Measurements from ENCODE around the gene IHH.

DNA sequence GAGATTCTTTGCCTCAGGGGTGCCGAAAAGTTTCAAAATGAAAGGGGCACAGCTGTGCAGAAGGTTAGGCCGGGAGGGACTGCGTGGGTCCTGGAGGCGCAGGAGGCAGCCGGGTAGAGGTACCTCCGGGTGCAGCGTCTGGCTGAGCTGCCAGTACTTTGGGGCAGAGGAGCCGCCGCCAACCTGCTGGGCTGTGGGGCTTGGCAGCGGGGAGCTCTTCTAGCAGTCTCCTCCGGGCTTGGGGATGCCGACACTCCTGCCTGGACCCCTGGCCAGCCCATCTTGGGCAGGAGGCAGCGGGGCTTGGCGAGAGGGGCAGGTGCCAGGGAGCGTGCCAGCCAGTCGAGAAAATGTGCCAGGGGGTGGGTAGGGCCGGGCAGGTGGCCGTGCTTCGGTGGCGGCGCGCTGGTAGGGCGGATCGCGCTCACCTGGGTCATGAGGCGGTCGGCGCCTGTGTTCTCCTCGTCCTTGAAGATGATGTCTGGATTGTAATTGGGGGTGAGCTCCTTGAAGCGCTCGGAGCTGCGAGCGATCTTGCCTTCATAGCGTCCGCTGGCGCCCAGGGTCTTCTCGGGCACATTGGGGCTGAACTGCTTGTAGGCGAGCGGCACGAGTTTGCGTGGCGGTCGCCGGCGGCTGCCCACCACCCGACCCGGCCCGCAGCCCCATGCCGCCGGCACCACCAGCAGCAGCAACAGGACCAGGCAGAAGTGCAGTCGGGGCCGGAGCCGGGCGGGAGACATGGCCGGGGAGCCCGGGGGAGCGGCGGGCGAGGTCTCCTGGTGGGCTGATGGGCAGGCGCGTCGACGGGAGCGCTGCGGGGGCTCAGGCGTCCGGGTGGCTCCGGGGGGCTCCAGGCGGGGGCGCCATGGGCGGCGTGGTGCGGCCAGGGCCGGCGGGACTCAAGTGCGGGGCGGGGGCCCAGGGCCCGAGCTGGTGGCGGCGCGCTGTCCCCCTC, 717 bp downstream of the IHH start:
- TF ChIP-seq EZH2 (IDR thresholded peaks at IDR 0.05) (no peak), EZH2phosphoT487 (IDR thresholded peaks at IDR 0.05; ENCODE audit: borderline replicate concordance) (no peak), POLR2AphosphoS5 (IDR thresholded peaks at IDR 0.05; ENCODE audit: low read depth, low read length) (no peak), ZNF274 (IDR thresholded peaks at IDR 0.05; ENCODE audit: low read depth, low read length) (no peak), SP1 (IDR thresholded peaks at IDR 0.05; ENCODE audit: low read depth) (no peak), TCF7L2 (IDR thresholded peaks at IDR 0.05; ENCODE audit: borderline replicate concordance, extremely low read depth, insufficient read depth, insufficient read length) (no peak), FOSL1 (IDR thresholded peaks at IDR 0.05; ENCODE audit: low read depth) (no peak), SRF (IDR thresholded peaks at IDR 0.05; ENCODE audit: low read depth) (no peak), POLR2A (IDR thresholded peaks at IDR 0.05; ENCODE audit: borderline replicate concordance, extremely low read depth, insufficient read depth, insufficient read length) (no peak), SIN3A (IDR thresholded peaks at IDR 0.05; ENCODE audit: low read depth) (no peak), RAD21 (IDR thresholded peaks at IDR 0.05; ENCODE audit: low read depth) (no peak)
- TF ChIP-seq, protein P1, sequence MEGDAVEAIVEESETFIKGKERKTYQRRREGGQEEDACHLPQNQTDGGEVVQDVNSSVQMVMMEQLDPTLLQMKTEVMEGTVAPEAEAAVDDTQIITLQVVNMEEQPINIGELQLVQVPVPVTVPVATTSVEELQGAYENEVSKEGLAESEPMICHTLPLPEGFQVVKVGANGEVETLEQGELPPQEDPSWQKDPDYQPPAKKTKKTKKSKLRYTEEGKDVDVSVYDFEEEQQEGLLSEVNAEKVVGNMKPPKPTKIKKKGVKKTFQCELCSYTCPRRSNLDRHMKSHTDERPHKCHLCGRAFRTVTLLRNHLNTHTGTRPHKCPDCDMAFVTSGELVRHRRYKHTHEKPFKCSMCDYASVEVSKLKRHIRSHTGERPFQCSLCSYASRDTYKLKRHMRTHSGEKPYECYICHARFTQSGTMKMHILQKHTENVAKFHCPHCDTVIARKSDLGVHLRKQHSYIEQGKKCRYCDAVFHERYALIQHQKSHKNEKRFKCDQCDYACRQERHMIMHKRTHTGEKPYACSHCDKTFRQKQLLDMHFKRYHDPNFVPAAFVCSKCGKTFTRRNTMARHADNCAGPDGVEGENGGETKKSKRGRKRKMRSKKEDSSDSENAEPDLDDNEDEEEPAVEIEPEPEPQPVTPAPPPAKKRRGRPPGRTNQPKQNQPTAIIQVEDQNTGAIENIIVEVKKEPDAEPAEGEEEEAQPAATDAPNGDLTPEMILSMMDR (IDR thresholded peaks at IDR 0.05 in 2 of 3, conservative IDR thresholded peaks at IDR 0.05 in 1 of 3; ENCODE audit: borderline replicate concordance in 1 of 3, insufficient read depth in 1 of 3, low read depth in 2 of 3, low read length in 2 of 3), result no peak
- TF ChIP-seq, protein P2, sequence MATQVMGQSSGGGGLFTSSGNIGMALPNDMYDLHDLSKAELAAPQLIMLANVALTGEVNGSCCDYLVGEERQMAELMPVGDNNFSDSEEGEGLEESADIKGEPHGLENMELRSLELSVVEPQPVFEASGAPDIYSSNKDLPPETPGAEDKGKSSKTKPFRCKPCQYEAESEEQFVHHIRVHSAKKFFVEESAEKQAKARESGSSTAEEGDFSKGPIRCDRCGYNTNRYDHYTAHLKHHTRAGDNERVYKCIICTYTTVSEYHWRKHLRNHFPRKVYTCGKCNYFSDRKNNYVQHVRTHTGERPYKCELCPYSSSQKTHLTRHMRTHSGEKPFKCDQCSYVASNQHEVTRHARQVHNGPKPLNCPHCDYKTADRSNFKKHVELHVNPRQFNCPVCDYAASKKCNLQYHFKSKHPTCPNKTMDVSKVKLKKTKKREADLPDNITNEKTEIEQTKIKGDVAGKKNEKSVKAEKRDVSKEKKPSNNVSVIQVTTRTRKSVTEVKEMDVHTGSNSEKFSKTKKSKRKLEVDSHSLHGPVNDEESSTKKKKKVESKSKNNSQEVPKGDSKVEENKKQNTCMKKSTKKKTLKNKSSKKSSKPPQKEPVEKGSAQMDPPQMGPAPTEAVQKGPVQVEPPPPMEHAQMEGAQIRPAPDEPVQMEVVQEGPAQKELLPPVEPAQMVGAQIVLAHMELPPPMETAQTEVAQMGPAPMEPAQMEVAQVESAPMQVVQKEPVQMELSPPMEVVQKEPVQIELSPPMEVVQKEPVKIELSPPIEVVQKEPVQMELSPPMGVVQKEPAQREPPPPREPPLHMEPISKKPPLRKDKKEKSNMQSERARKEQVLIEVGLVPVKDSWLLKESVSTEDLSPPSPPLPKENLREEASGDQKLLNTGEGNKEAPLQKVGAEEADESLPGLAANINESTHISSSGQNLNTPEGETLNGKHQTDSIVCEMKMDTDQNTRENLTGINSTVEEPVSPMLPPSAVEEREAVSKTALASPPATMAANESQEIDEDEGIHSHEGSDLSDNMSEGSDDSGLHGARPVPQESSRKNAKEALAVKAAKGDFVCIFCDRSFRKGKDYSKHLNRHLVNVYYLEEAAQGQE (IDR thresholded peaks at IDR 0.05; ENCODE audit: low read depth), result no peak
- TF ChIP-seq, protein P3, sequence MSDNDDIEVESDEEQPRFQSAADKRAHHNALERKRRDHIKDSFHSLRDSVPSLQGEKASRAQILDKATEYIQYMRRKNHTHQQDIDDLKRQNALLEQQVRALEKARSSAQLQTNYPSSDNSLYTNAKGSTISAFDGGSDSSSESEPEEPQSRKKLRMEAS (IDR thresholded peaks at IDR 0.05), result no peak
